Coronary artery (tissue), 2 donors: Measurements from ENCODE around the gene VPS13D.

Experiments used
- DNase-seq: peaks from one replicate; pipeline ENCODE4 v3.0.0-alpha.2; 2017; ENCODE audit warnings: low spot score
- H3K27ac ChIP-seq, 2 donors: fragments of 200-600 bp; sonication (generic); one replicate each; pipeline ENCODE4 v1.5.1; 2016 to 2019
- H3K4me3 ChIP-seq: fragments of 200-600 bp; sonication (generic); 2 replicates; pipeline ENCODE4 v1.5.1; 2016; ENCODE audit warnings: mild to moderate bottlenecking, moderate library complexity
- CTCF ChIP-seq: fragments of 200-600 bp; sonication (generic); IDR thresholded peaks from one replicate; pipeline ENCODE4 v1.5.1; 2019; ENCODE audit warnings: antibody characterized with exemption

Gene VPS13D

GRCh38 chr1:12524266-12524665 is 294.4 kb downstream of the VPS13D start:
- no peak for TF ChIP-seq CTCF
- Histone ChIP-seq H3K27ac (no peak overlapping the region), H3K4me3 (no peak overlapping the region)
- no peak for DNase-seq

GRCh38 chr1:12525311-12526181 is 295.7 kb downstream of the VPS13D start:
- no peak for DNase-seq
- H3K27ac ChIP-seq = peak overlapping the region in 1 of 2 donors; percentile 19
- H3K4me3 ChIP-seq = no peak overlapping the region
- TF ChIP-seq CTCF = no peak

- Histone ChIP-seq H3K27ac (no peak overlapping the region), H3K4me3 (no peak overlapping the region)
- no peak for DNase-seq
- no peak for TF ChIP-seq CTCF
These were observed 297.7 kb downstream of the VPS13D start for GRCh38 chr1:12527564-12527963.

GRCh38 chr1:12528021-12528852 is 298.4 kb downstream of the VPS13D start:
- TF ChIP-seq CTCF = no peak
- Histone ChIP-seq H3K4me3 (no peak overlapping the region), H3K27ac (peak overlapping the region in 1 of 2 donors; percentile 3)
- DNase-seq = peak; percentile 74

GRCh38 chr1:12529640-12530174 is 299.9 kb downstream of the VPS13D start:
- TF ChIP-seq CTCF = no peak
- DNase-seq = no peak
- no peak overlapping the region for H3K4me3 ChIP-seq
- H3K27ac ChIP-seq = no peak overlapping the region

- Histone ChIP-seq H3K27ac (no peak overlapping the region), H3K4me3 (no peak overlapping the region)
- no peak for TF ChIP-seq CTCF
- DNase-seq = no peak
These were observed 300.8 kb downstream of the VPS13D start for GRCh38 chr1:12530462-12531178.
